PC-3 (cell line): ENCODE measurements around the gene EIF2B5. TPM values are rescaled to one million over a fixed set of nuclear protein-coding genes. Genes with fewer than 3 reads are reported as not detected.

Source experiments
- ATAC-seq: fragments of 200-7000 bp; cut with Tn5 transposase; 2 replicates; pipeline ENCODE4 v1.9.1; 2020; ENCODE audit warnings: mild to moderate bottlenecking, moderate library complexity
- Bru-seq: library from RNA; stranded (reverse); fragments of 400-500 nt; gene quantifications from one replicate; lab custom pipeline; 2021; lab: Mats Ljungman, UMichigan
- BruChase-seq, 2 experiments: library from RNA; stranded (reverse); fragments of 400-500 nt; gene quantifications; one replicate each; lab custom pipeline; 2021; lab: Mats Ljungman, UMichigan
- BruUV-seq: library from RNA; stranded (reverse); fragments of 400-500 nt; replicated peaks from 2 replicates; lab custom pipeline; 2021; lab: Mats Ljungman, UMichigan
- CTCF ChIA-PET: fragments of 300-600 bp; sonication (Branson Sonifier 250); formaldehyde crosslinking; loops from one replicate; lab custom pipeline; 2022; ENCODE audit warnings: antibody characterized with exemption; lab: Charles Lee
- POLR2A ChIA-PET: fragments of 300-600 bp; sonication (Branson Sonifier 250); formaldehyde crosslinking; loops from one replicate; lab custom pipeline; 2022; ENCODE audit warnings: antibody characterized with exemption; ENCODE audit not compliant: unreplicated experiment; lab: Charles Lee
- DNase-seq: peaks from one replicate; pipeline ENCODE4 v3.0.0-alpha.2; 2015
- H2AFZ ChIP-seq: fragments of 300-600 bp; sonication (generic); 2 replicates; pipeline ENCODE4 v1.6.0; 2016; ENCODE audit warnings: antibody characterized with exemption, low read length
- H3F3A ChIP-seq: fragments of 300-600 bp; sonication (generic); one replicate; pipeline ENCODE4 v1.6.0; 2017; ENCODE audit warnings: antibody characterized with exemption, low read length, control low read depth, mild to moderate bottlenecking; ENCODE audit not compliant: unreplicated experiment
- H3K27ac ChIP-seq: fragments of 300-600 bp; sonication (generic); 2 replicates; pipeline ENCODE4 v1.5.1; 2016; ENCODE audit warnings: mild to moderate bottlenecking, low read length
- H3K27me3 ChIP-seq: fragments of 300-600 bp; sonication (generic); 2 replicates; pipeline ENCODE4 v1.6.1; 2016; ENCODE audit warnings: low read length, mixed read lengths
- H3K36me3 ChIP-seq: fragments of 300-600 bp; sonication (generic); 2 replicates; pipeline ENCODE4 v1.6.1; 2016; ENCODE audit warnings: low read depth, mixed run types, low read length, mixed read lengths
- H3K4me1 ChIP-seq: fragments of 300-600 bp; sonication (generic); 2 replicates; pipeline ENCODE4 v1.5.1; 2016; ENCODE audit warnings: low read length; ENCODE audit not compliant: insufficient read depth
- H3K4me2 ChIP-seq: fragments of 300-600 bp; sonication (generic); 2 replicates; pipeline ENCODE4 v1.6.0; 2016; ENCODE audit warnings: low read length
- H3K4me3 ChIP-seq: fragments of 300-600 bp; sonication (generic); 2 replicates; pipeline ENCODE4 v1.5.1; 2016; ENCODE audit warnings: mild to moderate bottlenecking, low read length, mixed read lengths
- H3K79me2 ChIP-seq: fragments of 300-600 bp; sonication (generic); 2 replicates; pipeline ENCODE4 v1.6.1; 2017; ENCODE audit warnings: low read length, mixed read lengths
- H3K9ac ChIP-seq: fragments of 300-600 bp; sonication (generic); 2 replicates; pipeline ENCODE4 v1.6.0; 2016; ENCODE audit warnings: mild to moderate bottlenecking, low read length
- H3K9me2 ChIP-seq: fragments of 300-600 bp; sonication (generic); replicated peaks from 2 replicates; pipeline ENCODE4 v1.6.1; 2016; ENCODE audit warnings: mixed run types, low read length, mixed read lengths
- H3K9me3 ChIP-seq: fragments of 300-600 bp; sonication (generic); 2 replicates; pipeline ENCODE4 v1.6.1; 2016; ENCODE audit warnings: low read length, mixed read lengths
- H4K20me1 ChIP-seq: fragments of 300-600 bp; sonication (generic); 2 replicates; pipeline ENCODE4 v1.6.1; 2016; ENCODE audit warnings: low read length, mixed read lengths
- CTCF ChIP-seq: fragments of 300-600 bp; sonication (generic); conservative IDR thresholded peaks from 2 replicates; pipeline ENCODE4 v1.5.1; 2017; ENCODE audit warnings: antibody characterized with exemption, low read depth, mild to moderate bottlenecking, low read length
- EZH2 ChIP-seq: fragments of 300-600 bp; sonication (generic); IDR thresholded peaks from one replicate; pipeline ENCODE4 v1.6.1; 2017; ENCODE audit warnings: antibody characterized with exemption, mild to moderate bottlenecking, low read length; ENCODE audit not compliant: unreplicated experiment
- EZH2phosphoT487 ChIP-seq: fragments of 300-600 bp; sonication (generic); IDR thresholded peaks from 2 replicates; pipeline ENCODE4 v1.6.1; 2018; ENCODE audit warnings: mild to moderate bottlenecking, antibody characterized with exemption, low read length, borderline replicate concordance
- intact Hi-C: fragments of 100-400 bp; cut with micrococcal nuclease; formaldehyde crosslinking; loops from 2 replicates; pipeline ENCODE4 v1.9.0; 2023
- long read RNA-seq: library from polyadenylated mRNA; unstranded; transcript quantifications from one replicate; pipeline ENCODE4 v2.0.0, GENCODE V29; 2021; ENCODE audit not compliant: unreplicated experiment
- total RNA-seq: library from RNA; depleted of rRNA; stranded (reverse); fragments of >200 nt; gene quantifications from 2 replicates; pipeline ENCODE4 v1.2.3, GENCODE V29; 2014; rRNA removed

EIF2B5 gene
- total RNA-seq (51.3 and 57.0 TPM in 2 replicates), Bru-seq, nascent RNA (percentile 88 among the genes with signal in this experiment), BruChase-seq, experiment 1, labeled RNA remaining after a 6-hour chase (percentile 94 among the genes with signal in this experiment), BruChase-seq, experiment 2, labeled RNA remaining after a 2-hour chase (percentile 94 among the genes with signal in this experiment)
- long read RNA-seq, transcript EIF2B5-201 (16 exons, 2,656 nt), result major isoform, 159 of 212 reads
- long read RNA-seq, partial matches to known transcripts, result 10 of 212 reads
- long read RNA-seq, other reads (novel, unspliced or antisense), result 36 of 212 reads

GRCh38 chr3:184135149-184135910 lies at the start of gene EIF2B5:
Gene EIF2B5, plus strand, starts transcription at chr3:184135358. Its CDS starts 28 bp downstream, at chr3:184135386.
- ChIA-PET CTCF (interaction anchor here (0.7 kb wide), 1 partner anchor 95 kb away, joined by 3 read pairs; no protein-coding TSS in a partner anchor), POLR2A (interaction anchor here (0.8 to 1.0 kb wide), 2 partner anchors 96 to 291 kb away, joined by 3 to 4 read pairs; no protein-coding TSS in a partner anchor)
- Histone ChIP-seq H4K20me1 (no peaks in the 10 kb centered on the region; the same call in 1 of the 2 replicates), H3K79me2 (peaks cover 45% of the 10 kb centered on the region), H3F3A (no peaks in the 10 kb centered on the region), H3K4me1 (peaks cover 27% of the 10 kb centered on the region), H3K36me3 (peaks cover 9% of the 10 kb centered on the region; the same call in 1 of the 2 replicates), H3K9me3 (no peaks in the 10 kb centered on the region), H3K9ac (peak within 1 kb of the TSS; percentile 95), H3K27me3 (no peaks in the 10 kb centered on the region), H2AFZ (peak within 1 kb of the TSS; percentile 92), H3K27ac (peak within 1 kb of the TSS; percentile 93), H3K4me3 (peak within 1 kb of the TSS; percentile 79), H3K9me2 (no peaks in the 10 kb centered on the region), H3K4me2 (peak within 1 kb of the TSS; percentile 89)
- DNase-seq (peak; percentile 87), ATAC-seq (peak; percentile 63)
- TSS peak; percentile 53 for BruUV-seq
- no peak for TF ChIP-seq EZH2phosphoT487
- peak; percentile 52 for TF ChIP-seq CTCF
- intact Hi-C loops, result loop anchor here (2.0 kb wide), 1 partner anchor 119 kb away; the partner anchor contains the start of gene ABCC5

GRCh38 chr3:184085389-184085852 lies 49.7 kb upstream of the EIF2B5 start:
- Histone ChIP-seq H3K36me3 (no peaks in the 10 kb centered on the region), H3K4me2 (no peak overlapping the region), H3K27ac (no peak overlapping the region), H3K9me3 (no peaks in the 10 kb centered on the region), H4K20me1 (no peaks in the 10 kb centered on the region), H3K79me2 (no peaks in the 10 kb centered on the region), H3K27me3 (no peaks in the 10 kb centered on the region), H2AFZ (no peak overlapping the region), H3K9me2 (no peaks in the 10 kb centered on the region), H3F3A (no peaks in the 10 kb centered on the region), H3K9ac (no peak overlapping the region), H3K4me1 (no peaks in the 10 kb centered on the region), H3K4me3 (no peak overlapping the region)
- no peak for ATAC-seq
- peak; percentile 27 for DNase-seq
- POLR2A ChIA-PET, result no interaction called here
- TF ChIP-seq EZH2 (no peak), EZH2phosphoT487 (no peak), CTCF (no peak)
- no TSS peak for BruUV-seq
- intact Hi-C loops, result no loop called here
- CTCF ChIA-PET, result no interaction called here
